Measurements from ENCODE around the gene ATAD1. TPM values are rescaled to one million over a fixed set of nuclear protein-coding genes. Genes with fewer than 3 reads are reported as not detected.
A peak's percentile ranks its signal among the peaks of the same experiment; 100 is the strongest.
"Not testable (repeated sequence)": the region's sequence is repeated elsewhere in the genome, so short reads cannot be mapped to it uniquely, and the experiment has no call there.

Gene ATAD1
- 39.4 and 48.0 TPM in 2 replicates for total RNA-seq

GRCh38 chr10:87817609-87818504 lies at the start of gene ATAD1:
Gene ATAD1, minus strand, starts transcription at chr10:87818226. Its CDS starts 3,627 bp downstream, at chr10:87814599.
- DNase-seq (ENCODE audit: low read depth) = peak; percentile 57
- Histone ChIP-seq H3K36me3 (ENCODE audit: control insufficient read depth, insufficient read depth, low read length) (no peaks in the 10 kb centered on the region), H3K27me3 (ENCODE audit: control insufficient read depth, insufficient read depth, low read length) (no peaks in the 10 kb centered on the region), H3K4me3 (ENCODE audit: low read depth, low read length) (peak within 1 kb of the TSS; percentile 76)
- TF ChIP-seq CTCF (IDR thresholded peaks at IDR 0.05; ENCODE audit: insufficient read depth, low read length, poor library complexity, severe bottlenecking) = peak; percentile 36

- H3K27me3 ChIP-seq (ENCODE audit: control insufficient read depth, insufficient read depth, low read length) = no peaks in the 10 kb centered on the region
- DNase-seq (ENCODE audit: low read depth) = no peak
- TF ChIP-seq CTCF (IDR thresholded peaks at IDR 0.05; ENCODE audit: insufficient read depth, low read length, poor library complexity, severe bottlenecking) = no peak
- peak overlapping the region; percentile 76 for H3K4me3 ChIP-seq (ENCODE audit: low read depth, low read length)
- no peaks in the 10 kb centered on the region for H3K36me3 ChIP-seq (ENCODE audit: control insufficient read depth, insufficient read depth, low read length)
Measured at GRCh38 chr10:87867453-87867852, 49.4 kb upstream of the ATAD1 start.

- Histone ChIP-seq H3K4me3 (ENCODE audit: low read depth, low read length) (peak overlapping the region; percentile 76), H3K36me3 (ENCODE audit: control insufficient read depth, insufficient read depth, low read length) (no peaks in the 10 kb centered on the region), H3K27me3 (ENCODE audit: control insufficient read depth, insufficient read depth, low read length) (no peaks in the 10 kb centered on the region)
- DNase-seq (ENCODE audit: low read depth) = no peak
- TF ChIP-seq CTCF (IDR thresholded peaks at IDR 0.05; ENCODE audit: insufficient read depth, low read length, poor library complexity, severe bottlenecking) = no peak
Measured at GRCh38 chr10:87866412-87866974, 48.5 kb upstream of the ATAD1 start.

- Histone ChIP-seq H3K4me3 (ENCODE audit: low read depth, low read length) (peak overlapping the region; percentile 76), H3K27me3 (ENCODE audit: control insufficient read depth, insufficient read depth, low read length) (no peaks in the 10 kb centered on the region), H3K36me3 (ENCODE audit: control insufficient read depth, insufficient read depth, low read length) (no peaks in the 10 kb centered on the region)
- TF ChIP-seq CTCF (IDR thresholded peaks at IDR 0.05; ENCODE audit: insufficient read depth, low read length, poor library complexity, severe bottlenecking) = no peak
- DNase-seq (ENCODE audit: low read depth) = no peak
Measured at GRCh38 chr10:87865241-87865881, 47.3 kb upstream of the ATAD1 start.

- Histone ChIP-seq H3K4me3 (ENCODE audit: low read depth, low read length) (peak overlapping the region; percentile 76), H3K36me3 (ENCODE audit: control insufficient read depth, insufficient read depth, low read length) (no peaks in the 10 kb centered on the region), H3K27me3 (ENCODE audit: control insufficient read depth, insufficient read depth, low read length) (no peaks in the 10 kb centered on the region)
- no peak for TF ChIP-seq CTCF (IDR thresholded peaks at IDR 0.05; ENCODE audit: insufficient read depth, low read length, poor library complexity, severe bottlenecking)
- DNase-seq (ENCODE audit: low read depth) = no peak
Measured at GRCh38 chr10:87864496-87865059, 46.6 kb upstream of the ATAD1 start.

- not testable (repeated sequence) for DNase-seq (ENCODE audit: low read depth); H3K27me3 ChIP-seq (ENCODE audit: control insufficient read depth, insufficient read depth, low read length); H3K36me3 ChIP-seq (ENCODE audit: control insufficient read depth, insufficient read depth, low read length)
- H3K4me3 ChIP-seq (ENCODE audit: low read depth, low read length) = peak overlapping the region; percentile 76
Measured at GRCh38 chr10:87863951-87864495, 46.0 kb upstream of the ATAD1 start.

All from kidney epithelial cell (primary cell).